A549 (cell line): ENCODE measurements around the gene RNASE3.
"Not testable (repeated sequence)": the region's sequence is repeated elsewhere in the genome, so short reads cannot be mapped to it uniquely, and the experiment has no call there.

Source experiments
- CBX2 ChIP-seq: fragments of 200-600 bp; sonication (generic); IDR thresholded peaks from 2 replicates; pipeline ENCODE4 v1.6.1; 2016; ENCODE audit warnings: low read depth, mild to moderate bottlenecking, borderline replicate concordance
- CTCF ChIP-seq: fragments of >200 bp; sonication (Bioruptor Twin); formaldehyde crosslinking; IDR thresholded peaks from 3 replicates; pipeline ENCODE4 v1.5.1; 2016
- E2F6 ChIP-seq: IDR thresholded peaks from 2 replicates; pipeline ENCODE4 v1.6.1; 2012; ENCODE audit warnings: low read depth, borderline replicate concordance
- EP300 ChIP-seq, 2 experiments: fragments of >200 bp; sonication (Bioruptor Twin); formaldehyde crosslinking; IDR thresholded peaks; 2 replicates in 1 of 2; 3 replicates in 1 of 2; pipeline ENCODE4 v1.6.1; 2016 to 2017
- JUNB ChIP-seq: fragments of >200 bp; sonication (Bioruptor Twin); formaldehyde crosslinking; IDR thresholded peaks from 2 replicates; pipeline ENCODE4 v1.6.1; 2016
- POLR2A ChIP-seq: IDR thresholded peaks from 2 replicates; pipeline ENCODE4 v1.6.1; 2012; ENCODE audit warnings: mild to moderate bottlenecking, low read length
- POLR2AphosphoS2 ChIP-seq: conservative IDR thresholded peaks from 2 replicates; pipeline ENCODE4 v1.6.1; 2012; ENCODE audit warnings: low read length, improper control_type of control experiment, inconsistent platforms
- RFX5 ChIP-seq: fragments of 450-650 bp; IDR thresholded peaks from 2 replicates; pipeline ENCODE4 v1.7.1; 2014; ENCODE audit warnings: antibody characterized with exemption, mild to moderate bottlenecking, moderate library complexity

GRCh38 chr14:20895322-20895721 is 4.1 kb downstream of the RNASE3 start:
- TF ChIP-seq RFX5; CTCF; E2F6; POLR2A; EP300 (IDR thresholded peaks at IDR 0.05); POLR2AphosphoS2; JUNB; CBX2: not testable (repeated sequence)
